SK-N-MC (cell line): ENCODE results near the gene GINS2.

Source experiments
- EZH2 ChIP-seq: fragments of 200-600 bp; sonication (generic); IDR thresholded peaks from one replicate; pipeline ENCODE4 v1.6.1; 2017; ENCODE audit warnings: antibody characterized with exemption
- POLR2AphosphoS5 ChIP-seq: IDR thresholded peaks from 2 replicates; pipeline ENCODE4 v1.6.1; 2012; ENCODE audit warnings: mild to moderate bottlenecking, low read depth, low read length, borderline replicate concordance

DNA sequence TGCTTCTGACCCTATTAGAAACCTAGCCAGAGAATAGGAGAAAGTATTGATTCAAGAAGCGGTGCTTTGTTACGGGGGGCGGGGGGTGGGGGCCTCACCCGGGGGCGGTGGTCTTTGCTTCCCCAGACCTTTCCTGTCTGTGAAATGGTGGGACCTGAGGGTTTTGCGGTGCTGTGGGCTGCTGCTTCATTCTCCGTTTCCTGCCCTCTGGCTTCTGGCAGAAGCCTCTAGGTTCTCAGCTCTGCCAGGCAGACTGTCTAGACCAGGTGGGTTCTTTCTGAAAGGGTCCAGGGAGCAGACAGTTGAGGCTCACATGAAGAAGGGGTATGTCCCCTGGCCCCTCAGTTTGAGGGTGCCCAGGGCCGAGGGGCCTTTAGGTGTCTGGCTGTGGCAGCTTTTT, 61.7 kb downstream of the GINS2 start:
- no peak for TF ChIP-seq EZH2
- TF ChIP-seq POLR2AphosphoS5, result no peak
